A673 (cell line): ENCODE data around the gene CNDP1. TPM values are rescaled to one million over a fixed set of nuclear protein-coding genes. Genes with fewer than 3 reads are reported as not detected.

Experiments used
- BruUV-seq: library from RNA; stranded (reverse); fragments of 400-500 nt; replicated peaks from 2 replicates; lab custom pipeline; 2021; lab: Mats Ljungman, UMichigan
- CTCF ChIA-PET: fragments of 300-600 bp; sonication (Branson Sonifier 250); formaldehyde crosslinking; loops from one replicate; lab custom pipeline; 2022; ENCODE audit warnings: antibody characterized with exemption; lab: Charles Lee
- POLR2A ChIA-PET: fragments of 300-600 bp; sonication (Branson Sonifier 250); formaldehyde crosslinking; loops from one replicate; lab custom pipeline; 2022; ENCODE audit warnings: antibody characterized with exemption; ENCODE audit not compliant: low non-redundant PET; lab: Charles Lee
- DNase-seq: peaks from one replicate; pipeline ENCODE4 v3.0.0-alpha.2; 2015; ENCODE audit warnings: low spot score
- H3K27ac ChIP-seq: fragments of 200-600 bp; sonication (generic); 2 replicates; pipeline ENCODE4 v1.5.1; 2016; ENCODE audit warnings: mixed run types, low read depth, mild to moderate bottlenecking, mixed read lengths, antibody characterized with exemption, low read length; ENCODE audit not compliant: poor library complexity, severe bottlenecking
- H3K27me3 ChIP-seq: fragments of 200-600 bp; sonication (generic); replicated peaks from 2 replicates; pipeline ENCODE4 v1.6.1; 2017; ENCODE audit warnings: mixed run types, low read depth, mild to moderate bottlenecking, mixed read lengths, antibody characterized with exemption, low read length; ENCODE audit not compliant: insufficient read depth, poor library complexity
- H3K36me3 ChIP-seq: fragments of 200-600 bp; sonication (generic); 2 replicates; pipeline ENCODE4 v1.6.1; 2016; ENCODE audit warnings: mixed run types, mild to moderate bottlenecking, mixed read lengths, antibody characterized with exemption, low read length; ENCODE audit not compliant: insufficient read depth, poor library complexity, severe bottlenecking
- H3K4me1 ChIP-seq: fragments of 200-600 bp; sonication (generic); 2 replicates; pipeline ENCODE4 v1.6.1; 2017; ENCODE audit warnings: mixed run types, mild to moderate bottlenecking, mixed read lengths, antibody characterized with exemption, low read length; ENCODE audit not compliant: insufficient read depth, poor library complexity, severe bottlenecking
- H3K4me3 ChIP-seq: fragments of 200-600 bp; sonication (generic); 2 replicates; pipeline ENCODE4 v1.5.1; 2016; ENCODE audit warnings: low read depth, mixed run types, mild to moderate bottlenecking, mixed read lengths, low read length; ENCODE audit not compliant: poor library complexity, severe bottlenecking
- H3K9me3 ChIP-seq: fragments of 200-600 bp; sonication (generic); 2 replicates; pipeline ENCODE4 v1.6.1; 2016; ENCODE audit warnings: mixed run types, low read depth, mild to moderate bottlenecking, mixed read lengths, antibody characterized with exemption, low read length; ENCODE audit not compliant: poor library complexity, severe bottlenecking
- CTCF ChIP-seq: fragments of 300-800, 200-600 bp; sonication (generic); conservative IDR thresholded peaks from 2 replicates; pipeline ENCODE4 v1.5.1; 2017; ENCODE audit warnings: low read depth, mild to moderate bottlenecking, antibody characterized with exemption, low read length, moderate library complexity, mixed read lengths
- EZH2 ChIP-seq: fragments of 200-600 bp; sonication (generic); IDR thresholded peaks from 2 replicates; pipeline ENCODE4 v1.6.1; 2017; ENCODE audit warnings: borderline replicate concordance, low read depth, mild to moderate bottlenecking, mixed read lengths, antibody characterized with exemption, low read length; ENCODE audit not compliant: poor library complexity, severe bottlenecking
- intact Hi-C: fragments of 100-400 bp; cut with micrococcal nuclease; formaldehyde crosslinking; loops from one replicate; pipeline ENCODE4 v1.10.0; 2022; ENCODE audit not compliant: unreplicated experiment
- total RNA-seq: library from RNA; stranded (reverse); gene quantifications from 2 replicates; pipeline ENCODE4 v1.2.3, GENCODE V29; 2021

CNDP1 gene
- total RNA-seq, 1 experiment from 2014 or later: not detected

- H3K36me3 ChIP-seq: peaks cover 3% of the 10 kb centered on the region
- no peak overlapping the region for H3K27ac ChIP-seq
- intact Hi-C loops: no loop called here
- no peak for DNase-seq
- no peak for TF ChIP-seq CTCF
- TF ChIP-seq EZH2: no peak
- H3K4me1 ChIP-seq: no peaks in the 10 kb centered on the region
- ChIA-PET CTCF (no interaction called here), POLR2A (no interaction called here)
- no peaks in the 10 kb centered on the region for H3K9me3 ChIP-seq
- no peak overlapping the region for H3K4me3 ChIP-seq
- BruUV-seq: no TSS peak
- no peaks in the 10 kb centered on the region for H3K27me3 ChIP-seq
Observed at GRCh38 chr18:74512321-74513053, 21.8 kb upstream of the CNDP1 start.

GRCh38 chr18:74513149-74513882 lies 21.0 kb upstream of the CNDP1 start:
- H3K4me3 ChIP-seq: no peak overlapping the region
- no peak for TF ChIP-seq EZH2
- TF ChIP-seq CTCF: no peak
- peaks cover 3% of the 10 kb centered on the region for H3K36me3 ChIP-seq
- CTCF ChIA-PET: no interaction called here
- no TSS peak for BruUV-seq
- no peaks in the 10 kb centered on the region for H3K9me3 ChIP-seq
- POLR2A ChIA-PET: no interaction called here
- H3K27ac ChIP-seq: no peak overlapping the region
- H3K27me3 ChIP-seq: no peaks in the 10 kb centered on the region
- H3K4me1 ChIP-seq: no peaks in the 10 kb centered on the region
- intact Hi-C loops: no loop called here
- DNase-seq: no peak

- BruUV-seq: no TSS peak
- POLR2A ChIA-PET: no interaction called here
- intact Hi-C loops: no loop called here
- DNase-seq: no peak
- no peak overlapping the region for H3K27ac ChIP-seq
- TF ChIP-seq CTCF (no peak), EZH2 (no peak)
- peaks cover 3% of the 10 kb centered on the region for H3K36me3 ChIP-seq
- CTCF ChIA-PET: no interaction called here
- no peak overlapping the region for H3K4me3 ChIP-seq
- no peaks in the 10 kb centered on the region for H3K4me1 ChIP-seq
- H3K9me3 ChIP-seq: no peaks in the 10 kb centered on the region
- H3K27me3 ChIP-seq: no peaks in the 10 kb centered on the region
Observed at GRCh38 chr18:74513883-74514205, 20.5 kb upstream of the CNDP1 start.
